Endothelial cell of umbilical vein (primary cell): ENCODE results near the gene INPP4B. TPM values are rescaled to one million over a fixed set of nuclear protein-coding genes. Genes with fewer than 3 reads are reported as not detected.

Experiments used
- BruUV-seq: library from RNA; stranded (reverse); fragments of 400-500 nt; replicated peaks from 2 replicates; lab custom pipeline; 2021; lab: Mats Ljungman, UMichigan
- CTCF ChIA-PET: fragments of 300-600, 350-600 bp; sonication (Branson Sonifier 250); formaldehyde crosslinking; loops from one replicate; lab custom pipeline; 2021; ENCODE audit warnings: antibody characterized with exemption, inconsistent platforms; lab: Charles Lee
- POLR2A ChIA-PET: fragments of 300-600, 350-600 bp; sonication (Branson Sonifier 250); formaldehyde crosslinking; loops from one replicate; lab custom pipeline; 2021; ENCODE audit warnings: antibody characterized with exemption, inconsistent platforms; lab: Charles Lee
- DNase-seq: peaks from one replicate; pipeline ENCODE4 v3.0.0-alpha.2; 2011; ENCODE audit warnings: low read depth, low spot score
- FAIRE-seq: peaks from 2 replicates; lab custom pipeline; 2011; peaks lifted over from hg19 to GRCh38; lab: Jason Lieb, UNC
- H2AFZ ChIP-seq: 2 replicates; pipeline ENCODE4 v1.6.0; 2012; ENCODE audit warnings: low read depth, low read length, control low read depth, inconsistent platforms
- H3K27ac ChIP-seq: 2 replicates; pipeline ENCODE4 v1.5.1; 2011; ENCODE audit warnings: low read depth, mild to moderate bottlenecking, control low read depth, low read length, moderate library complexity; ENCODE audit not compliant: insufficient read depth
- H3K27me3 ChIP-seq, 2 experiments: 2 replicates each; pipeline versions ENCODE4 v1.6.0 to v1.6.1; 2011; ENCODE audit warnings: low read length in 2 of 2, mixed read lengths in 1 of 2; ENCODE audit not compliant: control insufficient read depth in 2 of 2, insufficient read depth in 2 of 2
- H3K36me3 ChIP-seq, 2 experiments: 2 replicates in 1 of 2; 3 replicates in 1 of 2; pipeline ENCODE4 v1.5.1; 2011; ENCODE audit warnings: low read length in 2 of 2, mild to moderate bottlenecking in 1 of 2, moderate library complexity in 1 of 2; ENCODE audit not compliant: control insufficient read depth in 2 of 2, insufficient read depth in 2 of 2; ENCODE audit errors: extremely low read depth in 1 of 2
- H3K4me1 ChIP-seq: 3 replicates; pipeline ENCODE4 v1.5.1; 2011; ENCODE audit warnings: mild to moderate bottlenecking, low read length; ENCODE audit not compliant: control insufficient read depth, insufficient read depth; ENCODE audit errors: extremely low read depth
- H3K4me2 ChIP-seq: 2 replicates; pipeline ENCODE4 v1.6.1; 2011; ENCODE audit warnings: low read length, control low read depth, mixed read lengths; ENCODE audit not compliant: insufficient read depth
- H3K4me3 ChIP-seq, 3 experiments: fragments of 200-600 bp in 1 of 3; sonication (generic), shearing (Covaris generic) in 1 of 3; replicated peaks in 1 of 3; 2 replicates each; pipeline ENCODE4 v1.5.1; 2011 to 2016; ENCODE audit warnings: control low read depth in 3 of 3, low read length in 3 of 3, mild to moderate bottlenecking in 2 of 3, inconsistent platforms in 1 of 3, low read depth in 1 of 3, moderate library complexity in 1 of 3; ENCODE audit not compliant: insufficient read depth in 1 of 3
- H3K79me2 ChIP-seq: 2 replicates; pipeline ENCODE4 v1.6.0; 2012; ENCODE audit warnings: low read length, inconsistent platforms; ENCODE audit not compliant: control insufficient read depth, insufficient read depth
- H3K9ac ChIP-seq: replicated peaks from 2 replicates; pipeline ENCODE3; 2011; ENCODE audit warnings: low read length, control low read depth; ENCODE audit not compliant: insufficient read depth; ENCODE audit errors: extremely low read depth
- H3K9me1 ChIP-seq: replicated peaks from 3 replicates; pipeline ENCODE4 v1.6.0; 2011; ENCODE audit warnings: mild to moderate bottlenecking, low read length; ENCODE audit not compliant: control insufficient read depth, insufficient read depth; ENCODE audit errors: extremely low read depth
- H3K9me3 ChIP-seq: replicated peaks from 2 replicates; pipeline ENCODE4 v1.5.1; 2012; ENCODE audit warnings: low read length, inconsistent platforms; ENCODE audit not compliant: control insufficient read depth, insufficient read depth
- H4K20me1 ChIP-seq: replicated peaks from 2 replicates; pipeline ENCODE3; 2011; ENCODE audit warnings: mild to moderate bottlenecking, low read length; ENCODE audit not compliant: control insufficient read depth, insufficient read depth; ENCODE audit errors: extremely low read depth
- EZH2 ChIP-seq: IDR thresholded peaks from 2 replicates; pipeline ENCODE4 v1.6.1; 2012; ENCODE audit warnings: borderline replicate concordance, low read depth, mild to moderate bottlenecking, moderate library complexity, low read length, inconsistent platforms; ENCODE audit not compliant: severe bottlenecking
- FOS ChIP-seq: IDR thresholded peaks from 2 replicates; pipeline ENCODE4 v1.6.1; 2011; ENCODE audit warnings: mild to moderate bottlenecking, low read length, moderate library complexity, borderline replicate concordance; ENCODE audit not compliant: insufficient read depth
- GATA2 ChIP-seq: IDR thresholded peaks from 2 replicates; pipeline ENCODE4 v1.7.0; 2011; ENCODE audit warnings: low read depth, mild to moderate bottlenecking, moderate library complexity, mixed read lengths, low read length; ENCODE audit not compliant: insufficient read length, insufficient read depth
- JUN ChIP-seq: IDR thresholded peaks from 2 replicates; pipeline ENCODE4 v1.6.1; 2011; ENCODE audit warnings: borderline replicate concordance, low read depth; ENCODE audit not compliant: insufficient read length, insufficient read depth
- MYC ChIP-seq: IDR thresholded peaks from one replicate; pipeline ENCODE4 v1.6.1; 2011; ENCODE audit warnings: mild to moderate bottlenecking, low read depth, low read length
- POLR2A ChIP-seq: IDR thresholded peaks from 2 replicates; pipeline ENCODE4 v1.6.1; 2012; ENCODE audit warnings: low read depth, mild to moderate bottlenecking, control low read depth, low read length
- POLR2AphosphoS5 ChIP-seq: IDR thresholded peaks from 2 replicates; pipeline ENCODE4 v1.6.1; 2012; ENCODE audit warnings: low read depth, mild to moderate bottlenecking, control low read depth, low read length, moderate library complexity; ENCODE audit not compliant: insufficient read depth
- dilution Hi-C: fragments of 300-500 bp; cut with MboI; formaldehyde crosslinking; loops from one replicate; pipeline ENCODE4 v1.15.0; 2019; ENCODE audit warnings: low sequenced_read_pairs; ENCODE audit not compliant: extremely low pct_ligation_motif_present
- intact Hi-C: fragments of 100-400 bp; cut with micrococcal nuclease; formaldehyde crosslinking; loops from one replicate; pipeline ENCODE4 v1.10.0; 2022
- polyA plus RNA-seq, 4 experiments: library from polyadenylated mRNA; depleted of rRNA in 3 of 4; stranded (reverse) in 3 of 4; unstranded in 1 of 4; fragments of >200 nt; gene quantifications; 2 replicates each; pipeline versions ENCODE4 v1.2.1 to v1.2.3, GENCODE V29; 2011 to 2012; ENCODE audit warnings: missing spikeins in 1 of 4
- total RNA-seq: library from RNA; stranded (reverse); gene quantifications from 2 replicates; pipeline ENCODE4 v1.2.3, GENCODE V29; 2021
- TF ChIP-seq, protein P1 (sequence below), 2 donors: IDR thresholded peaks; 1 replicate in 1 of 2; 2 replicates in 1 of 2; pipeline ENCODE4 v1.5.1; 2011; ENCODE audit warnings: low read length in 2 of 2, mild to moderate bottlenecking in 2 of 2, moderate library complexity in 2 of 2, control low read depth in 1 of 2, inconsistent platforms in 1 of 2, low read depth in 1 of 2; ENCODE audit not compliant: insufficient read depth in 1 of 2; ENCODE audit errors: extremely low read depth in 1 of 2
- TF ChIP-seq, protein P2 (sequence below): IDR thresholded peaks from 2 replicates; pipeline ENCODE4 v1.6.1; 2011; ENCODE audit not compliant: insufficient read depth, insufficient read length

INPP4B gene
- total and polyA plus RNA-seq, 2 donors (not counting 3 experiments of a cell fraction or from before 2014, with no cell fraction given), result 0.41 to 3.1 TPM

DNA sequence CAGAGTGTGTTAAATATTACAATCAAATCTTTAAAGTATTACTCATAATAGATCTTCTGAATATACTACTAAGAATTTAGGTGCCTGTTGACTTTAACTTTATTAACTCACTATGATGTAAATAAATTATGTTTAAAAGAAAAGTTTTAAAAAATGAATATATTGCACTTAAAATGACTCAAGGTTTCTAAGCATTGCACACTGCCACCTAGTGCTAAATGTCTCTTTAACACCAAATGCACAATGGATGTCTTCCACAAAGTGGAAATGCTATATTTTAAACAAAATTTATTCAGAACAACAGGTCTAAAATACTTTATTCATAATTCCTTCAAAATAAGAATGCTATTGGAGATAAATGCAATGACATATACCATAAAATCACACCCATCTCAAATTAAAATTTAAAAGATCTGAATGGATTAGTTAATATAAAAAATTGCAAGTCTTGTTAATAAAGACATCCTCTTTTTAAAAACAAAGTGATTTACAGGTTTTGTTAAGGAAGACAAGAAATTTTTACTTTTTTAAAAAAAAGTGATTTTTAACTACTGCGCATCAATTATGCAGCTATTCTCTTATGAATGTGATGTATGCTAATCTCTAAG is 5.5 kb downstream of the INPP4B start:
- Histone ChIP-seq H3K36me3 (no peaks in the 10 kb centered on the region), H3K9me3 (no peaks in the 10 kb centered on the region), H4K20me1 (no peaks in the 10 kb centered on the region), H3K4me2 (no peak overlapping the region), H3K27me3 (peaks cover 0 to 6% of the 10 kb centered on the region in 2 experiments), H3K4me3 (no peak overlapping the region), H3K9me1 (no peaks in the 10 kb centered on the region), H2AFZ (no peak overlapping the region), H3K4me1 (no peaks in the 10 kb centered on the region), H3K79me2 (no peaks in the 10 kb centered on the region), H3K27ac (no peak overlapping the region), H3K9ac (no peak overlapping the region)
- BruUV-seq, result no TSS peak
- DNase-seq (peak; percentile 62), FAIRE-seq (peak; percentile 48)
- ChIA-PET POLR2A (no interaction called here), CTCF (interaction anchor here (1.0 to 1.6 kb wide), 6 partner anchors 10 to 1495 kb away, joined by 3 to 7 read pairs (median 4); no protein-coding TSS in a partner anchor)
- TF ChIP-seq, protein P1, sequence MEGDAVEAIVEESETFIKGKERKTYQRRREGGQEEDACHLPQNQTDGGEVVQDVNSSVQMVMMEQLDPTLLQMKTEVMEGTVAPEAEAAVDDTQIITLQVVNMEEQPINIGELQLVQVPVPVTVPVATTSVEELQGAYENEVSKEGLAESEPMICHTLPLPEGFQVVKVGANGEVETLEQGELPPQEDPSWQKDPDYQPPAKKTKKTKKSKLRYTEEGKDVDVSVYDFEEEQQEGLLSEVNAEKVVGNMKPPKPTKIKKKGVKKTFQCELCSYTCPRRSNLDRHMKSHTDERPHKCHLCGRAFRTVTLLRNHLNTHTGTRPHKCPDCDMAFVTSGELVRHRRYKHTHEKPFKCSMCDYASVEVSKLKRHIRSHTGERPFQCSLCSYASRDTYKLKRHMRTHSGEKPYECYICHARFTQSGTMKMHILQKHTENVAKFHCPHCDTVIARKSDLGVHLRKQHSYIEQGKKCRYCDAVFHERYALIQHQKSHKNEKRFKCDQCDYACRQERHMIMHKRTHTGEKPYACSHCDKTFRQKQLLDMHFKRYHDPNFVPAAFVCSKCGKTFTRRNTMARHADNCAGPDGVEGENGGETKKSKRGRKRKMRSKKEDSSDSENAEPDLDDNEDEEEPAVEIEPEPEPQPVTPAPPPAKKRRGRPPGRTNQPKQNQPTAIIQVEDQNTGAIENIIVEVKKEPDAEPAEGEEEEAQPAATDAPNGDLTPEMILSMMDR (IDR thresholded peaks at IDR 0.05; ENCODE audit: extremely low read depth in 1 of 2, insufficient read depth in 1 of 2, low read depth in 1 of 2, low read length in 2 of 2), result peak; percentile 47
- no peak for TF ChIP-seq GATA2
- TF ChIP-seq FOS, result no peak
- dilution Hi-C loops (no loop called here), intact Hi-C loops (loop anchor here (1.0 to 10.0 kb wide), 7 partner anchors 118 to 1493 kb away; partner anchors contain the start of gene USP38)

DNA sequence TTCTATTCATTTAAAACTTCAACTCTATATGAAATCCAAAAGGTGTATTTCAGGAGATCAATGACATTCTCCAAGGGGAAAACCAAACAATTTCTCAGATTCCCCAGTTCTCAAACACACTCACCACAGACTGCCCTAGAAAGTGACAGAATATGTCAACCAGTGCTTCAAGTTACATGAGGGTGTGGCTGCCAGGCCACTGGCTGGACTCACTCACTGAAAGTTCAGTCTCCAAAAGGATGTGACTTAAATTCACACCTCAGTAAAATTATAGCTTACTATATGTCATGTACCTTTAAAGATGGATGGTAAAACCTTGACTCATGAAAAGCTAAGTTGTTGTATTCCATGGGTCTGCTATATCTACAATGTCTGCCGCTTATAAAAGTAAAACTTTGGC is 7.3 kb downstream of the INPP4B start:
- CTCF ChIA-PET, result interaction anchor here (0.6 to 2.4 kb wide), 5 partner anchors 9 to 1532 kb away, joined by 3 to 9 read pairs (median 3); no protein-coding TSS in a partner anchor

More for the DNA sequence above, 7.3 kb downstream of the INPP4B start:
- no peak for TF ChIP-seq FOS
- TF ChIP-seq MYC, result no peak
- TF ChIP-seq, protein P1 (IDR thresholded peaks at IDR 0.05; ENCODE audit: extremely low read depth in 1 of 2, insufficient read depth in 1 of 2, low read depth in 1 of 2, low read length in 2 of 2), result no peak
- TF ChIP-seq JUN, result no peak
- no peak for TF ChIP-seq EZH2
- TF ChIP-seq, protein P2, sequence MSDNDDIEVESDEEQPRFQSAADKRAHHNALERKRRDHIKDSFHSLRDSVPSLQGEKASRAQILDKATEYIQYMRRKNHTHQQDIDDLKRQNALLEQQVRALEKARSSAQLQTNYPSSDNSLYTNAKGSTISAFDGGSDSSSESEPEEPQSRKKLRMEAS, result no peak
- TF ChIP-seq POLR2AphosphoS5, result no peak
- no peak for TF ChIP-seq GATA2
- no peak for TF ChIP-seq POLR2A
- no peaks in the 10 kb centered on the region for H3K9me1 ChIP-seq
- H3K4me2 ChIP-seq, result no peak overlapping the region
- no peak overlapping the region for H3K4me3 ChIP-seq
- FAIRE-seq, result no peak
- H3K27ac ChIP-seq, result no peak overlapping the region
- POLR2A ChIA-PET, result no interaction called here
- H3K9me3 ChIP-seq, result no peaks in the 10 kb centered on the region
- no peaks in the 10 kb centered on the region for H3K79me2 ChIP-seq
- intact Hi-C loops, result no loop called here
- no peaks in the 10 kb centered on the region for H3K36me3 ChIP-seq
- no peaks in the 10 kb centered on the region for H3K27me3 ChIP-seq
- H3K4me1 ChIP-seq, result no peaks in the 10 kb centered on the region
- no peak overlapping the region for H2AFZ ChIP-seq
- H4K20me1 ChIP-seq, result no peaks in the 10 kb centered on the region
- no peak for DNase-seq
- H3K9ac ChIP-seq, result no peak overlapping the region
- dilution Hi-C loops, result no loop called here
- no TSS peak for BruUV-seq
